Esophagus squamous epithelium (tissue), 4 donors: Measurements from ENCODE around the gene CEACAM1.

Experiments used
- POLR2A ChIP-seq, 4 donors: fragments of 450-650 bp; IDR thresholded peaks; one replicate each; pipeline ENCODE4 v1.6.1; 2017; ENCODE audit warnings: antibody characterized with exemption in 4 of 4, mild to moderate bottlenecking in 4 of 4, moderate library complexity in 3 of 4
- TF ChIP-seq, protein P1 (sequence below), 6 experiments: fragments of 450-650 bp in 4 of 6; fragments of 200-600 bp in 2 of 6; sonication (generic) in 2 of 6; IDR thresholded peaks; one replicate each; pipeline ENCODE4 v1.5.1; 2016 to 2019; ENCODE audit warnings: antibody characterized with exemption in 6 of 6, mild to moderate bottlenecking in 4 of 6, moderate library complexity in 4 of 6

DNA sequence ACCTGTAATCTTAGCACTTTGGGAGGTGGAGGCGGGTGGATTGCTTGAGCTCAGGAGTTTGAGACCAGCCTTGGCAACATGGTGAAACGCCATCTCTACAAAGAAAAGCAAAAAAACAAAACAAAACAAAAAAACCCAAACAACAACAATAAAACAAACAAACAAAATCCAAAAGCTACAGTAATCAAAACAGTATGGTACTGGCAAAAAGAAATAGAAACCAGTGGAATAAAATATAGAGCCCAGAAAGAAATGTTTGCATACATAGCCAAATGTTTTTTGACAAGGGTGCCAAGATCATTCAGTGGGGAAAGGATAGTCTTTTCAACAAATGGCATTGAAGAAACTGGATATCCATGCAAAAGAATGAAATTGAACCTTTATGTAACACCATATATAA is 11.5 kb downstream of the CEACAM1 start:
- TF ChIP-seq, protein P1, sequence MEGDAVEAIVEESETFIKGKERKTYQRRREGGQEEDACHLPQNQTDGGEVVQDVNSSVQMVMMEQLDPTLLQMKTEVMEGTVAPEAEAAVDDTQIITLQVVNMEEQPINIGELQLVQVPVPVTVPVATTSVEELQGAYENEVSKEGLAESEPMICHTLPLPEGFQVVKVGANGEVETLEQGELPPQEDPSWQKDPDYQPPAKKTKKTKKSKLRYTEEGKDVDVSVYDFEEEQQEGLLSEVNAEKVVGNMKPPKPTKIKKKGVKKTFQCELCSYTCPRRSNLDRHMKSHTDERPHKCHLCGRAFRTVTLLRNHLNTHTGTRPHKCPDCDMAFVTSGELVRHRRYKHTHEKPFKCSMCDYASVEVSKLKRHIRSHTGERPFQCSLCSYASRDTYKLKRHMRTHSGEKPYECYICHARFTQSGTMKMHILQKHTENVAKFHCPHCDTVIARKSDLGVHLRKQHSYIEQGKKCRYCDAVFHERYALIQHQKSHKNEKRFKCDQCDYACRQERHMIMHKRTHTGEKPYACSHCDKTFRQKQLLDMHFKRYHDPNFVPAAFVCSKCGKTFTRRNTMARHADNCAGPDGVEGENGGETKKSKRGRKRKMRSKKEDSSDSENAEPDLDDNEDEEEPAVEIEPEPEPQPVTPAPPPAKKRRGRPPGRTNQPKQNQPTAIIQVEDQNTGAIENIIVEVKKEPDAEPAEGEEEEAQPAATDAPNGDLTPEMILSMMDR (IDR thresholded peaks at IDR 0.05) = no peak
- no peak for TF ChIP-seq POLR2A (IDR thresholded peaks at IDR 0.05)
